Parathyroid adenoma (tissue), 2 donors: ENCODE results near the gene OS9.

ENCODE experiments used
- H2AFZ ChIP-seq: fragments of 300-600 bp; sonication (generic); one replicate; pipeline ENCODE4 v1.7.0; 2017; ENCODE audit warnings: antibody characterized with exemption, mild to moderate bottlenecking
- H3K27ac ChIP-seq: fragments of 300-600 bp; sonication (generic); one replicate; pipeline ENCODE4 v1.7.0; 2017
- H3K27me3 ChIP-seq: fragments of 300-600 bp; sonication (generic); one replicate; pipeline ENCODE4 v1.7.0; 2017; ENCODE audit warnings: low read length; ENCODE audit not compliant: control insufficient read depth, insufficient read depth
- H3K36me3 ChIP-seq: fragments of 300-600 bp; sonication (generic); one replicate; pipeline ENCODE4 v1.7.0; 2017; ENCODE audit warnings: low read length; ENCODE audit not compliant: control insufficient read depth, insufficient read depth
- H3K4me1 ChIP-seq: fragments of 300-600 bp; sonication (generic); one replicate; pipeline ENCODE4 v1.7.0; 2017; ENCODE audit warnings: control low read depth
- H3K4me2 ChIP-seq: fragments of 300-600 bp; sonication (generic); one replicate; pipeline ENCODE4 v1.7.0; 2017; ENCODE audit warnings: low read length
- H3K4me3 ChIP-seq: fragments of 300-600 bp; sonication (generic); one replicate; pipeline ENCODE4 v1.7.0; 2017; ENCODE audit warnings: low read depth, low read length
- H3K79me2 ChIP-seq: fragments of 300-600 bp; sonication (generic); one replicate; pipeline ENCODE4 v1.7.0; 2017; ENCODE audit warnings: control low read depth
- H3K9ac ChIP-seq: fragments of 300-600 bp; sonication (generic); one replicate; pipeline ENCODE4 v1.7.0; 2017; ENCODE audit warnings: mild to moderate bottlenecking
- H3K9me3 ChIP-seq: fragments of 300-600 bp; sonication (generic); one replicate; pipeline ENCODE4 v1.7.0; 2017; ENCODE audit warnings: low read length; ENCODE audit not compliant: control insufficient read depth
- TF ChIP-seq, protein P1 (sequence below): fragments of 300-600 bp; sonication (generic); IDR thresholded peaks from one replicate; pipeline ENCODE4 v1.7.0; 2017; ENCODE audit warnings: antibody characterized with exemption, mild to moderate bottlenecking
- donor health status: primary hyperparathyroidism.

OS9 gene

DNA sequence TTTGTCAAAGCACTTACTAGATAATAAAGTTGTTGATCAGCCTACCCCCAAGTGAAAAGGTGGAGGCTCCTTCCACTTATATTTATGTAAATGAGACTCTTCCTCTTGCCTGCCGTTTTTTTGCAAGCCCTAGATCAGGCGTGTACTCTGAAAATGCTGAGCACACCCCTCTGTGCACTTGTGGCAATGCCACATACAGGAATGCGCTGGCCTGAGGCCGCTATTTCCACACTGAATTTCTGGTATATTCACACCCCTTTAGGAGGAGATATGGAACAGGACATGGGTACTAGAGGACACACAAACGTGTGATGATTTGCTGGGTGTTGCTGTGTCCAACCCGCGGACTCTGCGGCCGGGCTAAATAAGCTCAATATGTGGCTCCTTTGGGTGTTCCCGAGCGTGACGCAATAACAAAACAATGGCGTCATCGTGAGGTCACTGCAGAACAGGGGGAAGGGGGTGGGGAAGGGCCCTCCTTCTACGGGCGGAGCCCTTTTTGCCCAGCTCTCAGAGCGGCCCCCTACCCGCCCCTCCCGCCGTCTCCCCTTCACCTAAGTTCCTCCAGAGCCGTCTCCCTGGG, 50.4 kb downstream of the OS9 start:
- Histone ChIP-seq H3K9ac (no peak overlapping the region), H3K79me2 (no peaks in the 10 kb centered on the region), H3K27me3 (no peaks in the 10 kb centered on the region), H3K4me1 (peaks cover 9% of the 10 kb centered on the region), H3K36me3 (no peaks in the 10 kb centered on the region), H3K9me3 (no peaks in the 10 kb centered on the region), H3K4me3 (peak overlapping the region; percentile 97), H2AFZ (peak overlapping the region; percentile 86), H3K4me2 (peak overlapping the region; percentile 53), H3K27ac (peak overlapping the region; percentile 96)
- TF ChIP-seq, protein P1, sequence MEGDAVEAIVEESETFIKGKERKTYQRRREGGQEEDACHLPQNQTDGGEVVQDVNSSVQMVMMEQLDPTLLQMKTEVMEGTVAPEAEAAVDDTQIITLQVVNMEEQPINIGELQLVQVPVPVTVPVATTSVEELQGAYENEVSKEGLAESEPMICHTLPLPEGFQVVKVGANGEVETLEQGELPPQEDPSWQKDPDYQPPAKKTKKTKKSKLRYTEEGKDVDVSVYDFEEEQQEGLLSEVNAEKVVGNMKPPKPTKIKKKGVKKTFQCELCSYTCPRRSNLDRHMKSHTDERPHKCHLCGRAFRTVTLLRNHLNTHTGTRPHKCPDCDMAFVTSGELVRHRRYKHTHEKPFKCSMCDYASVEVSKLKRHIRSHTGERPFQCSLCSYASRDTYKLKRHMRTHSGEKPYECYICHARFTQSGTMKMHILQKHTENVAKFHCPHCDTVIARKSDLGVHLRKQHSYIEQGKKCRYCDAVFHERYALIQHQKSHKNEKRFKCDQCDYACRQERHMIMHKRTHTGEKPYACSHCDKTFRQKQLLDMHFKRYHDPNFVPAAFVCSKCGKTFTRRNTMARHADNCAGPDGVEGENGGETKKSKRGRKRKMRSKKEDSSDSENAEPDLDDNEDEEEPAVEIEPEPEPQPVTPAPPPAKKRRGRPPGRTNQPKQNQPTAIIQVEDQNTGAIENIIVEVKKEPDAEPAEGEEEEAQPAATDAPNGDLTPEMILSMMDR: no peak

GRCh38 chr12:57744777-57745484, 51.0 kb downstream of the OS9 start, which contains the start of gene TSPAN31:
TSPAN31 (plus strand) TSS chr12:57745039; CDS start chr12:57745155, 116 bp downstream.
- Histone ChIP-seq H3K4me2 (peak within 1 kb of the TSS; percentile 94), H3K9ac (peak within 1 kb of the TSS; percentile 94), H3K27ac (peak within 1 kb of the TSS; percentile 96), H2AFZ (peak within 1 kb of the TSS; percentile 86), H3K27me3 (no peaks in the 10 kb centered on the region), H3K4me3 (peak within 1 kb of the TSS; percentile 97), H3K9me3 (no peaks in the 10 kb centered on the region), H3K36me3 (no peaks in the 10 kb centered on the region), H3K4me1 (peaks cover 9% of the 10 kb centered on the region), H3K79me2 (no peaks in the 10 kb centered on the region)
- TF ChIP-seq, protein P1: peak; percentile 10

- Histone ChIP-seq H3K9me3 (no peaks in the 10 kb centered on the region), H3K36me3 (no peaks in the 10 kb centered on the region), H2AFZ (peak overlapping the region; percentile 86), H3K4me1 (peaks cover 9% of the 10 kb centered on the region), H3K4me2 (peak overlapping the region; percentile 94), H3K9ac (no peak overlapping the region), H3K4me3 (peak overlapping the region; percentile 97), H3K79me2 (no peaks in the 10 kb centered on the region), H3K27ac (peak overlapping the region; percentile 96), H3K27me3 (no peaks in the 10 kb centered on the region)
- TF ChIP-seq, protein P1: no peak
These were observed 51.6 kb downstream of the OS9 start for GRCh38 chr12:57745485-57745881.

DNA sequence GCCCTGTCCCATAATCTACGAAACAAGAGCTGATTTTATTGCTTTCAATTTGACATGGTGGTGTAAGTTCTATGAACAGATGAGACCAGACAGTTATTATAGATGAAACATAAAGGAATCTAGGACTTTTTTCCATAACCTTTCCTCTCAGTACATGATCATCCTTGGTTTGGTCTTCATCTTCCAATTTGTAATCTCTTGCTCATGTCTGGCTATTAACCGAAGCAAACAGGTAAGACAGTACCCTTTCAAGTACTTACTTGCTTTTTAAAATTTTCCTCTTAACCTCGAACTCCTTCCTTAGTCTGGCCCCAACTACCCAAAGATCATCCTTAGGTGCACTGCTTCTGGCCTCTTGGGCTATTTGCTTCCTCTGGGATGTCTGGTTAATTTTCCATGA, 52.1 kb downstream of the OS9 start:
- peaks cover 9% of the 10 kb centered on the region for H3K4me1 ChIP-seq
- no peaks in the 10 kb centered on the region for H3K9me3 ChIP-seq
- no peaks in the 10 kb centered on the region for H3K36me3 ChIP-seq
- no peak overlapping the region for H2AFZ ChIP-seq
- peak overlapping the region; percentile 97 for H3K4me3 ChIP-seq
- H3K9ac ChIP-seq: no peak overlapping the region
- H3K79me2 ChIP-seq: no peaks in the 10 kb centered on the region
- peak overlapping the region; percentile 94 for H3K4me2 ChIP-seq
- no peaks in the 10 kb centered on the region for H3K27me3 ChIP-seq
- TF ChIP-seq, protein P1: no peak
- H3K27ac ChIP-seq: no peak overlapping the region
